ENCODE results near the gene SPTBN5.

SPTBN5 gene

GRCh38 chr15:41866872-41867579 lies 26.8 kb downstream of the SPTBN5 start:
- FAIRE-seq (no peak), DNase-seq (ENCODE audit: low spot score) (no peak)

GRCh38 chr15:41866263-41866703 lies 27.6 kb downstream of the SPTBN5 start:
- DNase-seq (ENCODE audit: low spot score) = no peak

DNA sequence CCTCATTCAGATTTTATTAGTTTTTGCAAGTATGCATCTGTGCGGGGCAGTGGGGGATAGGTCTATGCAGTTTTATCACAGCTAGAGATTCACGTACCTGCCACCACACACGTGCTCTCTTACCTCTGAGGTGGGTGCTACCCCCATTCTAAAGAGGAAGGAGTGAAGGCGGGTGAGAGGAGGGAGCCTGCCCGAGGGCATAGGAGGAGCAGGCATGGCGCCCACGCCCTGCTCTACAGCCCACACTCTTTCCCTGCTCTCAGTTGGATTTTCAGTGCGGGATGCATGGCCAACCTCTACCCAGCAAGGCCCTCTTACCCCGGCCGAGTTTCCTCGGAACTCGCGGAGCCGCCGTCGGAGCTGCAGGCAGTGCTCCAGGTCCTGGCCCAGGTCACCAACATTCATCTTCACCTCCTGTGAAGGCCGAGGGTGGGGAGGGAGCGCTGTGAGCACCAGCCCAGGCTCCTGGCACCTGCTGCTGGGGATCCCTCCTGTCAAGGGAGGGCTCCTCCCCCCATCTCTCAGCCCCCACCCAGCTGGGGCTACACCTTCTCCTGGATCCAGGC lies 28.3 kb downstream of the SPTBN5 start:
- no peak for FAIRE-seq
- DNase-seq (ENCODE audit: low spot score) = no peak

More at GRCh38 chr15:41866263-41866703, 27.6 kb downstream of the SPTBN5 start:
- FAIRE-seq = no peak

DNA sequence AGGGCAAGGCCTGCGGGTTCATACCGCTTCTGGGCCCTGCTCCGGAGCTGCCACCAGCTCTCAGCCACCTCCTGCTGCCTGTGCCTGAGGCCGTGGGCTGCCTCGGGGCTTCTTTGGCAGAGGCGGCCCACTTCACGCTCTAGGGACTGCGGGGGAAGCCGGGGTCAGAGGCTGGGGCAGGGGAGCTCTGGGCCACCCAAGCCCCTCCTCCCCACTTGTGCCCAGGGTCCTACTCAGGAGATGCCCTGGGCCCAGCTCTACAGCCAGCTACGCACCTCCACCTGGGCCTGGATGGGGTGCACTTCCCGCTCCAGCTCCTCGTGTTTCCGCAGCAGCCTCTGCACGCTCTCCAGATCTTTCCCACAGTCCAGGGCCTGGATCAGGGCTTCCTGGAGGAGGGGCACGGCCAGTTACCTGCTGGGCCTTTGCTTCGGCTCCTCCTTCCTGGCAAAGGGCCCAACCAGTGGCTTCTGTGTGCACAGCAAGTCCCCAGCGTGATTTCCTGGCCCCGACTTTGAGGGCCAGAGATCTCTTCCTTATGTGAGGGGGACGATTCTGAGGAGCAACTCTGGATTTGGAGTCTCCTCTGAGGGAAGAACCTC lies 31.2 kb downstream of the SPTBN5 start:
- DNase-seq (ENCODE audit: low spot score) (no peak), FAIRE-seq (no peak)

DNA sequence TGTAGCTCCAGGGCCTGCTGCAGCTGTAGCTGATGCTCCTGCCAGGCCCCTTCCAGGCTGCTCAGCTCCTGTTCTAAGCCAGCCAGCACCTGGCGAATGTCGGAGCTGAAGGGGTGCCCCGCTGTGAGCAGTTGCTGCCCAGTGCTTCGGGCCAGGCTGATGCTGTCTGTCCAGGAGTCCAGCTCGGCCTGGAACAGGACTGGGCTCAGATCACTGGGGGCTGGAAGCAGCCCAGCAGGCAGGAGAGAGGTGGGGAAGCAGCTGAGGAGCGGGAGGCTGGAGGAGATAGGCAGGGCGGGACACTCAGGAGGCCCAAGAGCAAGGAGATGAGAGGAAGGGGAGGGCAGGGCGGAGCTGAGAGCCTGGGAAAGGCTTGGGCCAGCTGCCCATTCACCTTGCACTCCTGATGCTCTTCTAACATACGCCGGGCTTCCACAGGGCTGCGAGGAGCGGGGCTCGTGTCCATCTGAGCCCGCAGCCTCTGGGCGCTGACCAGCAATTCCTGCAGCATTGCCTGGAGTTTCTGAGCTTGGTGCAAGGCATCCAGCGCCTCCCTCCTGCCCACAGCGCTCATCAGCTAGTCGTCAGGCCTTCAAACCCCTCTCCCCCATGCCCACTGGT lies 32.0 kb downstream of the SPTBN5 start:
- no peak for FAIRE-seq
- no peak for DNase-seq (ENCODE audit: low spot score)

DNA sequence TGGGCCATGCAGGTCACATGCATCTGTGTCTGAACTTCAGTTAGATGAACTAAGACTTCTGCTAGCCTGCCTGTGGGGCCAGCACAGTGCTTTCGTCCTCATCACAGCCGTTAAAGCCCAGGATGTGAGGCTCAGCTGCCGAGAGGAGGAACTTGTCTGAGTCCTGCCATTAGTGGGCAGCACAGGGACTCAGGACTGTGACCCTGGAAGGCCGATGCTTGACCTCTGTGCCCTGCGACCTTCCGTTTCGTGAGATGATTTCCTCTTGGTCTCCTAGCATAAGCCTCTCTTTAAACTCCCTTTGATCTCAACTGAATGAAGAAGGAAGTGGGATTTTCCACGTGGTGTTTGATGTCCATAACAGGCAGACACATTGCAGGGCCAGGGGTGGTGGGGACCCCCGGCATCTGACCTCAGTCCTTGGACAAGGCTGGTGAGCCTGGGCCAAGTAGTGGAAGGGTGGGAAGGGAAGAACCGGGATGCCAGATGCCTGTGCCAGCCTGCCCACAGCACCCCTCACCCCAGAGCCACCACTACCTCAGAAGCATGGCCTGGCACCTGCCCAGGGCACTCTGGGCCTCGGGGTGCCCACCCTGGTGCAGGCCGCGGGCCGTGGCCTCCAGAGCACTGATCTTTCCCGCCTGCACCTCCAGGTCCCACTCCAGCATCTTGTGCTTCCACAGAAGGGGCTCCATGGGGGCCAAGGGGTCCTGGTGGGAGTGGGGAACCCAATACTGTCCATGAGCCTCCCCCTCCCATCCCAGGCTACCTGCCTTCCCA lies 33.6 kb downstream of the SPTBN5 start:
- no peak for DNase-seq (ENCODE audit: low spot score)
- FAIRE-seq = no peak

- FAIRE-seq (no peak), DNase-seq (ENCODE audit: low spot score) (no peak)
These were observed 35.1 kb downstream of the SPTBN5 start for GRCh38 chr15:41858756-41859155.

- no peak for DNase-seq (ENCODE audit: low spot score)
- no peak for FAIRE-seq
These were observed 36.5 kb downstream of the SPTBN5 start for GRCh38 chr15:41857316-41857715.

DNA sequence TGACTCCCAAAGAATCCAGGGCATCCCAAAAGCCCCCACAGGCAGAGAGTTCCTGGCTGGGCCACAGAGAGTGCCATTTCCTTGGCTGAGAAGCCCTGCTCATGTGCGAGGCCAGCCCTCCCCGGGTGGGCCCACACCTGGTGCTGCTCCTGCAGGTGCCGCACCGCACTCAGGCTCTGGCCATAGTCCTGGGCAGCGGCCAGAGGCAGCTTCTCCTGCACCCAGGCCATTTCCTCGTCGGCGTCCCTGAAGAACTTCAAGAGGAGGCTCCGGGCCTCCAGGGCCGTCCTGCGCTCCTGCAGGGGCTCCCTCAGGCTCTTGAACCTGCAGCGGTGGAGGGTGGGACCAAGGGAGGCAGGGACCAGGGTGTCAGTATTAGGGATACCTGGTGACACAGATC lies 37.1 kb downstream of the SPTBN5 start:
- no peak for FAIRE-seq
- no peak for DNase-seq (ENCODE audit: low spot score)

DNA sequence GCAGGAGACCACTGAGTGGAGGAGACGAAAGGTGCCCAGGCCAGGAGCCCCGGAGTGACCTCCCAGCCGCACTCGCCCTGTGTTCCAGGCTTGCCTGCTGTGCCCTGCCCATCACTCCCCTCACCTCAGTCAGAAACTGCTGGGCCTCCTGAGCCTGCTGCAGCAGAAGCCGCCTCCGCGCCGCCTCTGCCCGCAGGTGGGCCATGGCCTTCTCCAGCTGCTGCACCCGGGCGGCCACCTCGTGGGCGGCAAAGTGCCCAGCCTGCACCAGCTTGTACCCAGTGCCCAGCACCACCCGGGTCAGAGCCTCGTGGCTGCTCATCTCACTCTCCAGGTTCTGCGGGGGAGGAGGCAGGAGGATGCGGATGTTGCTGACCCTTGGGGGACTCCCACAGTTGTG lies 37.6 kb downstream of the SPTBN5 start:
- DNase-seq (ENCODE audit: low spot score) = no peak
- FAIRE-seq = no peak

DNA sequence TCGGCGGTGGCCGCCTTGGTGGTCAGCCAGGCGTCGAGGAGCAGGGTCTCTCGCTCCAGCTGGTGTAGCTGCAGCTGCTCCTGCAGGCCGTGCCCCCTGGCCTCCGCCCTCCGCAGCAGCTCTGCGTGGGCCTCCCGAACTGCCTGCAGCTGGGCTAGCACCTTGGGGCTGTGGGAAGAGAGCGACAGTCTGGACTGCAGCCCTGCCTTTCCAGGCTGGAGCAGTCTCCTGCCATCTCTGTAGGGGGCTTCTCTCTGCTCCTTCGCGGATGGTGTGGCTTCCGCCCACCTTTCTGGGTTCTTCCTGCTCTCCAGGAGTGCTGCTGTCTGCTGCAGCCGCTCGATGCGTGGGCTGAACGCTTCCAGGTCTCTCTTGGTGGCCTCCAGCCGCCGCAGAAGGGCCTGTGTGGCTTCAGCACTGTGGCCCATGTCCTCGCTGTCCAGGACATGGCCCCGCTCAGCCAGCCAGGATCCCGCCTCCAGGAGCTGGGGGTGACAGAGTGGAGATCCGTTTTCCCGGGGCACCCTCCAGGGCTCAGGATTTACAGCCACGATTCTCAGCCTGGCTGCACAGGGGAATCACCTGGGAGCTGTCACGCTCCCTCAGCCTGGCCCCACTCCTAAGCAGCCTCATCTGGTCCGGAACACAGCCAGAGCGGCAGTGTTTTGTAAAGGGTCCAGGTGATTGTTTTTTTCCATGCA lies 38.4 kb downstream of the SPTBN5 start:
- no peak for FAIRE-seq
- no peak for DNase-seq (ENCODE audit: low spot score)

GRCh38 chr15:41854443-41854842 lies 39.4 kb downstream of the SPTBN5 start:
- no peak for FAIRE-seq
- DNase-seq (ENCODE audit: low spot score) = no peak

GRCh38 chr15:41853831-41854230 lies 40.0 kb downstream of the SPTBN5 start:
- FAIRE-seq = no peak

DNA sequence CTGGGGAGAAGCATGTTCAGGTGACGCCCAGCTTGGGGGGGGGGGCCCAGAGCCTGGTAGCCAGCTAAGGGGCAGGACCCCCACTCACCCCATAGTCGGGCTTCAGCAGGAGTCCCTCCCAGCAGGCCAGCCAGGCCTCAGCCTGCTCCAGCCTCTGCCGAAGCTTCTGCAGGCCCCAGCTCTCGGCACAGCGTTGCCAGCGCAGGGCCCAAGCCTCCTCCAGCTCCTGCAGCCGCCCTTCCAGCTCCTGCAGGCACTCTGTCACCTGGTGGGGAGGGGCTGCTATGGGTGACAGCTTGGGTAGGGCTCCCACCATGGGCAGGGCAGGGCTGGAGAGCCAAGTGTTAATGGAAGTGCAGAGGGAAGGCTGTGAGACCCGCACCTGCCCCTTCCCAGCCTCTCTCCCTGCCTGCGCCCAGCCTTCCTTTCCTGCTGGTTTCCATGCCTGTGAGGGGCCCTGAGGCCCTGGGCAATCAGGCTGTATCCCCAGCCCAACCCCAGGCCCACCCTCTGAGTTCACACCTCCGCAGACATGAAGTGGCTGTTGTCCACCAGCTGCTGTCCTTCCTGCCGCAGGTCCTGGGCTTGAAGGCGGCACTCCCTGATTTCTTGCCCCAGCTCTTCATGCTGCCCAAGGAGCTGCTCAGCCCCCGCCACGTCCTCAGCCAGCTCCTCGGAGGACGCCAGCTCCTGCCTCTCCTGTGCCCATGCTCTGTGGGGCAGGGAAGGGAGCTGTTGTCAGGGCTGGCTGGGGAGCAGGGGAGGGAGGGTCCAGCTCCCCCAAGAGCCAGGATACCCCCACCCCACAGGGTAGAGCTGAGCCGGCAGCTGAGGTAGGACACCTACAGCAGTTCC lies 40.9 kb downstream of the SPTBN5 start:
- FAIRE-seq (no peak), DNase-seq (ENCODE audit: low spot score) (no peak)

More at GRCh38 chr15:41853831-41854230, 40.0 kb downstream of the SPTBN5 start:
- DNase-seq (ENCODE audit: low spot score) = no peak

DNA sequence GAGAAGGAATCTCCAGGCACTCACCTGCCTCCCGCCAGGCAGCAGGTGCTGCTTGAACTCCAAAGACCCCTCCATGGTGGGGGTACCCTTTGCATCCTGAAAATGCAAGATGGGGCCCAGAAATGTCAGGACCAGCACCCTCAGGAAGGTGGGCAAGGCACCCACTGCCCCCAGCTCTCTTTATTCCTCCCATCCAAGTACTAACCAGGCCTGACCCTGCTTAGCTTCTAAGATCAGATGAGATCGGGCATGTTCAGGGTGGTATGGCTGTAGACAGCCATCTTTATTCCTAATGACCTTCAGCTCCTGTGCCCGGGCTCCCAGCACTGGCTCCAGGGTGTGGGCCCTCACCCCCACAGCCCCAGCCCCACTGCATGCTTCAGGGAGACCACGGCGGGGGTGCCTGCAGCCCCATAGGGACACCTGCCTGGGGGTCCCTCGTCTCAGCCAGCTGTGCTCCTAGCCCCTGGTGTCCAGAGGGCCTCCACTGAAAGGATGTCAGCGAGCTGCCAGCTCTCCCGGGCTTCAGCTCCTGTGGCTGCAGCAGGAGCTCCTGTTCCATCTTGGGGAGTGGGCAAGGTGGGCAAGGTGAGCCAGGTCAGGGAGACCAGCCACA lies 42.0 kb downstream of the SPTBN5 start:
- FAIRE-seq (no peak), DNase-seq (ENCODE audit: low spot score) (no peak)

- DNase-seq (ENCODE audit: low spot score) (no peak), FAIRE-seq (no peak)
These were observed 42.7 kb downstream of the SPTBN5 start for GRCh38 chr15:41851167-41851523.

DNA sequence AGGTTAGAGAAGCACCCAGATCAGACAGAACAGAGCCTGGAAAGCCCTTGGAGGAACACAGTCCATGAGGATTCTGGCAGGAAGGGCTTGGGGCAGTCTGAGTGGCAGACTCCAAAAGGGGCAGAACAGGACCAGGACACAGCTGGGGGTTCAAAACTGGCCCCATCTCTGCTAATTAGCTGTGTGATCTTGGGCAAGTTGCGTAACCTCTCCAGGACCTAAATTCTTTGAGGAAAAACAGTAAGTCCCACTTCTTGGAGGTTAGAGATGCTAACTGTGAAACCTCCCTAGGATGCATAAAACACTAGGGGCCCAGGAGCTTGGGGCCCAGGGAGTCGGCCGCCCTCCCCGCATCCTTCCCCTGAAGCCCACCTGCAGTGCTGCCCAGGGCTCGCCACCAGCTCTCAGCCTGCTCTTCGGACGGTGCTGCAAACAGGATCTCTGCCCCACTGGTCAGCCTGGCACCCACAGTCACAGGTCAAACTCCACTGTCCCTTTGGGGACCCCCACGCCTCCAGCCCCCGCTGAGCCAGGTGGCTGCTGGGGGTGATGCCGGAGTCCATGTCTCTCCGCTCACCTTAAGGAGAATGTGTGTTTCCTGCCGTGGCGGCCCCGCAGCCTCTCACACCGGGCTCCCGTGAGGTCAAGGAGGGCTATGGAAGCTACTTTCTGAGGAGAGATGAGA lies 43.2 kb downstream of the SPTBN5 start:
- no peak for DNase-seq (ENCODE audit: low spot score)
- FAIRE-seq = no peak

- DNase-seq (ENCODE audit: low spot score) = no peak
These were observed 44.0 kb downstream of the SPTBN5 start for GRCh38 chr15:41849861-41850260.

DNA sequence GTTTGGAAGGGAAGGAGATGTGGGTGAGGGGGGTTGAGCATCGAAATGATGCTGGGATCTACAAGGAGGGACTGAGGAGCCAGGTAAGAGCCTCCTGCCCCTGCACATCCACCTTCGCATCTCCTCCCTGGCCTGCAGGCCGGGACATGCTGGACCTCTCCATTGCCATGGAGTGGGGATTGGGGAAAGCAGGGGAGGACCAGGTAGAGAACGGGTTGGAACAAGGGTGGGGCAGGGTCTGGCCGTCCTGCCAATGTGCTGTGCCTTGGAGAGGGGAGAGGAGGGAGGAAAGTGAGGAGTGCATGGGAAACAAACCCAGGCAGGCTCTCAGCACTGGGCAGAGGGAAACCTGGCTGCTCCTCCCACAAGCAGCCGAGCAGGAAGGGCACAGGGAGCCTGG lies 44.6 kb downstream of the SPTBN5 start:
- no peak for DNase-seq (ENCODE audit: low spot score)
- FAIRE-seq = no peak

More at GRCh38 chr15:41849861-41850260, 44.0 kb downstream of the SPTBN5 start:
- FAIRE-seq = no peak

Measured in RCC 7860 (cell line).